ENCODE results near the gene MAGEB18. TPM values are rescaled to one million over a fixed set of nuclear protein-coding genes. Genes with fewer than 3 reads are reported as not detected.

The MAGEB18 gene
- polyA plus RNA-seq, 1 donor (not counting 4 experiments of a cell fraction or from before 2014, with no cell fraction given) = not detected

DNA sequence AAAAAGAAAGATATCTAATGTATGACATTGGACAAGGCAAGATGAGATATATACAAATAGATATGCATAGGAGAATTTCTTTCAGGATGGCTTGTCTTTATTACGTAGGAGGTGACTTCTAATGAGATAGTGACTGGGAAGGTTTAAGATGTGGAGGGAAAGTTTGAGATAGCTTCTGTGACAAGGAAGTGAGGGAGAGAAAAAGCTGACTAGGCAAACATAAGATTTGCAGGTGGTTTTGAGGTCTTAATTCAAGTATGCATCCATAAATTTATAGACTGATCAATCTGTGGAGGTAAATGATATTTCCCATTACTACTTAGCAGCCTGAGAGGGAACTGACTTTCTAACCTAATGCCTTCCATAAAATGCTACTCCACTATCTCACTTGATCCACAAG, 29.0 kb upstream of the MAGEB18 start:
- no peaks in the 10 kb centered on the region for H3K9me1 ChIP-seq (ENCODE audit: control insufficient read depth, extremely low read depth, insufficient read depth, low read length)
- H3K4me1 ChIP-seq (ENCODE audit: control insufficient read depth, extremely low read depth, insufficient read depth, low read length) = no peaks in the 10 kb centered on the region
- no peaks in the 10 kb centered on the region for H3K36me3 ChIP-seq (ENCODE audit: control insufficient read depth in 2 of 2, extremely low read depth in 1 of 2, insufficient read depth in 2 of 2, low read length in 2 of 2)
- no peaks in the 10 kb centered on the region for H3K79me2 ChIP-seq (ENCODE audit: control insufficient read depth, insufficient read depth, low read length)
- no peak overlapping the region for H3K4me3 ChIP-seq (ENCODE audit: control insufficient read depth in 2 of 3, extremely low read depth in 1 of 3, insufficient read depth in 2 of 3, low read depth in 1 of 3, low read length in 3 of 3)
- DNase-seq (ENCODE audit: low read depth, low spot score) (no peak), FAIRE-seq (no peak)
- no peaks in the 10 kb centered on the region for H3K9me3 ChIP-seq (ENCODE audit: control insufficient read depth, low read depth, low read length)
- H2AFZ ChIP-seq (ENCODE audit: control insufficient read depth, low read length) = no peak overlapping the region
- dilution Hi-C loops (cut with MboI; ENCODE audit: extremely low pct_ligation_motif_present, low sequenced_read_pairs) = no loop called here
- H3K27ac ChIP-seq (ENCODE audit: control insufficient read depth, insufficient read depth, low read length) = no peak overlapping the region
- H3K27me3 ChIP-seq (ENCODE audit: control insufficient read depth, extremely low read depth, insufficient read depth, low read length) = no peaks in the 10 kb centered on the region
- TF ChIP-seq, protein P1, sequence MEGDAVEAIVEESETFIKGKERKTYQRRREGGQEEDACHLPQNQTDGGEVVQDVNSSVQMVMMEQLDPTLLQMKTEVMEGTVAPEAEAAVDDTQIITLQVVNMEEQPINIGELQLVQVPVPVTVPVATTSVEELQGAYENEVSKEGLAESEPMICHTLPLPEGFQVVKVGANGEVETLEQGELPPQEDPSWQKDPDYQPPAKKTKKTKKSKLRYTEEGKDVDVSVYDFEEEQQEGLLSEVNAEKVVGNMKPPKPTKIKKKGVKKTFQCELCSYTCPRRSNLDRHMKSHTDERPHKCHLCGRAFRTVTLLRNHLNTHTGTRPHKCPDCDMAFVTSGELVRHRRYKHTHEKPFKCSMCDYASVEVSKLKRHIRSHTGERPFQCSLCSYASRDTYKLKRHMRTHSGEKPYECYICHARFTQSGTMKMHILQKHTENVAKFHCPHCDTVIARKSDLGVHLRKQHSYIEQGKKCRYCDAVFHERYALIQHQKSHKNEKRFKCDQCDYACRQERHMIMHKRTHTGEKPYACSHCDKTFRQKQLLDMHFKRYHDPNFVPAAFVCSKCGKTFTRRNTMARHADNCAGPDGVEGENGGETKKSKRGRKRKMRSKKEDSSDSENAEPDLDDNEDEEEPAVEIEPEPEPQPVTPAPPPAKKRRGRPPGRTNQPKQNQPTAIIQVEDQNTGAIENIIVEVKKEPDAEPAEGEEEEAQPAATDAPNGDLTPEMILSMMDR (optimal IDR thresholded peaks at IDR 0.05 in 1 of 3, IDR thresholded peaks at IDR 0.05 in 1 of 3, conservative IDR thresholded peaks at IDR 0.05 in 1 of 3; ENCODE audit: extremely low read depth in 1 of 3, insufficient read depth in 2 of 3, low read length in 3 of 3) = no peak
- TF ChIP-seq EZH2 (IDR thresholded peaks at IDR 0.05; ENCODE audit: low read length) = no peak
- no peaks in the 10 kb centered on the region for H4K20me1 ChIP-seq (ENCODE audit: control insufficient read depth, extremely low read depth, insufficient read depth, low read length)
- H3K4me2 ChIP-seq (ENCODE audit: control insufficient read depth, extremely low read depth, insufficient read depth, low read depth, low read length) = no peak overlapping the region
- H3K9ac ChIP-seq (ENCODE audit: control insufficient read depth, extremely low read depth, insufficient read depth, low read length) = no peak overlapping the region

DNA sequence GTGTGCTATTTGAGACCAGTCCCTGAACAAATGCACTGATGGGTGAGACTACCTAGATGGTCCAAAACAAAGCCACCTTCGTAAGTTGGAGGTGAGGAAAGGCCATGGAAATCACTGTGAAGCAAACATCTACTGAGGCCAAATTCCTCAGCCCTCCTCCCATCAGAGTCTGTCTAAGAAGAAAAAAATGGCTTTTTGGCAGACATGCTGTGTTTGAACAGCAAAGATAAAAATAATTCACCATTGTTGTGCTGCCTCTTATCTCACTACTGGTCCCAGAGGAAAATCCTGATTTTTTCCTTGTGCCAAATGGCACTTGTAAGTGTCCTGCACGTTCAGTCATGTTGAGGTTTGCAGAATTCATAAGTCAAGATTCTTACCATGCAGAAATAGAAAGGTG, 7.9 kb downstream of the MAGEB18 start:
- Histone ChIP-seq H3K79me2 (ENCODE audit: control insufficient read depth, insufficient read depth, low read length) (no peaks in the 10 kb centered on the region), H4K20me1 (ENCODE audit: control insufficient read depth, extremely low read depth, insufficient read depth, low read length) (no peaks in the 10 kb centered on the region), H3K36me3 (ENCODE audit: control insufficient read depth in 2 of 2, extremely low read depth in 1 of 2, insufficient read depth in 2 of 2, low read length in 2 of 2) (no peaks in the 10 kb centered on the region), H3K9ac (ENCODE audit: control insufficient read depth, extremely low read depth, insufficient read depth, low read length) (no peak overlapping the region), H3K4me3 (ENCODE audit: control insufficient read depth in 2 of 3, extremely low read depth in 1 of 3, insufficient read depth in 2 of 3, low read depth in 1 of 3, low read length in 3 of 3) (no peak overlapping the region), H3K4me1 (ENCODE audit: control insufficient read depth, extremely low read depth, insufficient read depth, low read length) (no peaks in the 10 kb centered on the region), H3K4me2 (ENCODE audit: control insufficient read depth, extremely low read depth, insufficient read depth, low read depth, low read length) (no peak overlapping the region), H3K9me3 (ENCODE audit: control insufficient read depth, low read depth, low read length) (no peaks in the 10 kb centered on the region), H3K9me1 (ENCODE audit: control insufficient read depth, extremely low read depth, insufficient read depth, low read length) (no peaks in the 10 kb centered on the region), H3K27me3 (ENCODE audit: control insufficient read depth, extremely low read depth, insufficient read depth, low read length) (no peaks in the 10 kb centered on the region), H3K27ac (ENCODE audit: control insufficient read depth, insufficient read depth, low read length) (no peak overlapping the region), H2AFZ (ENCODE audit: control insufficient read depth, low read length) (no peak overlapping the region)
- dilution Hi-C loops (cut with MboI; ENCODE audit: extremely low pct_ligation_motif_present, low sequenced_read_pairs) = no loop called here
- TF ChIP-seq, protein P1 (optimal IDR thresholded peaks at IDR 0.05 in 1 of 3, IDR thresholded peaks at IDR 0.05 in 1 of 3, conservative IDR thresholded peaks at IDR 0.05 in 1 of 3; ENCODE audit: extremely low read depth in 1 of 3, insufficient read depth in 2 of 3, low read length in 3 of 3) = no peak
- no peak for TF ChIP-seq EZH2 (IDR thresholded peaks at IDR 0.05; ENCODE audit: low read length)
- no peak for FAIRE-seq
- DNase-seq (ENCODE audit: low read depth, low spot score) = no peak

Data from keratinocyte (primary cell).